Gastrocnemius medialis (tissue), 4 donors: ENCODE measurements around the gene PSME3IP1.

Experiments
- CTCF ChIP-seq, 5 experiments: fragments of 450-650 bp in 3 of 5; fragments of 200-600 bp in 2 of 5; sonication (generic) in 2 of 5; IDR thresholded peaks in 4 of 5; conservative IDR thresholded peaks in 1 of 5; 1 replicate in 4 of 5; 2 replicates in 1 of 5; pipeline ENCODE4 v1.5.1; 2016 to 2019; ENCODE audit warnings: antibody characterized with exemption in 5 of 5, mild to moderate bottlenecking in 3 of 5, moderate library complexity in 3 of 5
- POLR2A ChIP-seq, 2 donors: fragments of 450-650 bp; IDR thresholded peaks; one replicate each; pipeline ENCODE4 v1.6.1; 2017; ENCODE audit warnings: antibody characterized with exemption in 2 of 2, mild to moderate bottlenecking in 2 of 2, moderate library complexity in 2 of 2

- TF ChIP-seq CTCF (IDR thresholded peaks at IDR 0.05 in 4 of 5, conservative IDR thresholded peaks at IDR 0.05 in 1 of 5): no peak
- no peak for TF ChIP-seq POLR2A (IDR thresholded peaks at IDR 0.05)
These were observed 78.4 kb downstream of the PSME3IP1 start for GRCh38 chr16:57107321-57107922.
